ENCODE data around the gene GRIK2. TPM values are rescaled to one million over a fixed set of nuclear protein-coding genes. Genes with fewer than 3 reads are reported as not detected.

Gene GRIK2
- total RNA-seq, 4 donors from 2014 or later, result 1.6 to 8.9 (median 8.6) TPM; not detected in 1

DNA sequence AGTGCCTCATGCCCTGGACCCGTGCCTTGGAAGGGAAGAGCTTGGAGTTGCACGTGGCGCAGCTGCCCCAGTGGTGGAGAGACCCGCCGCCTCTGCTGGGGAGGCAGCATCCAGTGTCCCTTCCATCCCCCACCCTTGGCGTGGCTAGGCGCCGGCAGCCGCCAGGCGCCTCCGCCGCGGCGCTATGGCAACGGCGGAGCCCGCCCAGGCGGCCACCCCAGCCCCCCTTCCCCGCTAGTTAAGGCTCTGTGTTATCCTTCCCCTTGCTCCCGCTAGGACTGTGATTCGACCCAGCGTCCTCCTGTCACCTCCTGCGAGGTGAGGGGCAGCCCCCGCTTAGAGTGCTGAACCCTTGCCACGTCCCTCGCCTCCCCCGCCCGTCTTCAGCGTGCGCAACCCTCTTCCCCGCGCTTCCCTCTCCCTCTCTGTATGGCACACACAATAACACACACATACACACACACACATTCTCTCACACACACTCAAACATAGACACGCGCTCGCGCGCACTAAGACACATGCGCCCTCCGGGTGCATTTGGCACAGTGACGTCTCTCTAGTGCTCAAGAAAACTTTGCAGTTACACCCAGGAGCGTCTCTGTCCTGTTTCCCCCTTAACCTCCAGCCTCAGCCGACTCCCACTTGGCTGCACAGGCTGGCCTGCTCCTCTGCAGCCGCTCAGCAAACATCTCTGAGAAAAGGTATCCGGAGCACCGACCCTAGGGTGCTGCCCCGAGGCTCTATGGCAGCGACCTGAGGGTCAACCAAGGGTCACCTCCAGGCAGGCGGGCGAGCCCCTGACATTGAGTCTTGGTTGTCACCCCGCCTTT, 8.5 kb downstream of the GRIK2 start:
- H3K4me1 ChIP-seq, result no peaks in the 10 kb centered on the region
- H3K27ac ChIP-seq, result no peak overlapping the region
- H3K36me3 ChIP-seq, result peaks cover 0 to 4% (median 0%) of the 10 kb centered on the region in 3 donors
- DNase-seq, result no peak
- H3K4me3 ChIP-seq, result no peak overlapping the region
- TF ChIP-seq POLR2A (IDR thresholded peaks at IDR 0.05), result no peak
- TF ChIP-seq, protein P1, sequence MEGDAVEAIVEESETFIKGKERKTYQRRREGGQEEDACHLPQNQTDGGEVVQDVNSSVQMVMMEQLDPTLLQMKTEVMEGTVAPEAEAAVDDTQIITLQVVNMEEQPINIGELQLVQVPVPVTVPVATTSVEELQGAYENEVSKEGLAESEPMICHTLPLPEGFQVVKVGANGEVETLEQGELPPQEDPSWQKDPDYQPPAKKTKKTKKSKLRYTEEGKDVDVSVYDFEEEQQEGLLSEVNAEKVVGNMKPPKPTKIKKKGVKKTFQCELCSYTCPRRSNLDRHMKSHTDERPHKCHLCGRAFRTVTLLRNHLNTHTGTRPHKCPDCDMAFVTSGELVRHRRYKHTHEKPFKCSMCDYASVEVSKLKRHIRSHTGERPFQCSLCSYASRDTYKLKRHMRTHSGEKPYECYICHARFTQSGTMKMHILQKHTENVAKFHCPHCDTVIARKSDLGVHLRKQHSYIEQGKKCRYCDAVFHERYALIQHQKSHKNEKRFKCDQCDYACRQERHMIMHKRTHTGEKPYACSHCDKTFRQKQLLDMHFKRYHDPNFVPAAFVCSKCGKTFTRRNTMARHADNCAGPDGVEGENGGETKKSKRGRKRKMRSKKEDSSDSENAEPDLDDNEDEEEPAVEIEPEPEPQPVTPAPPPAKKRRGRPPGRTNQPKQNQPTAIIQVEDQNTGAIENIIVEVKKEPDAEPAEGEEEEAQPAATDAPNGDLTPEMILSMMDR (IDR thresholded peaks at IDR 0.05), result no peak
- peaks cover 0 to 6% (median 0%) of the 10 kb centered on the region in 4 donors for H3K9me3 ChIP-seq
- peaks cover 0 to 7% of the 10 kb centered on the region in 2 donors for H3K27me3 ChIP-seq

DNA sequence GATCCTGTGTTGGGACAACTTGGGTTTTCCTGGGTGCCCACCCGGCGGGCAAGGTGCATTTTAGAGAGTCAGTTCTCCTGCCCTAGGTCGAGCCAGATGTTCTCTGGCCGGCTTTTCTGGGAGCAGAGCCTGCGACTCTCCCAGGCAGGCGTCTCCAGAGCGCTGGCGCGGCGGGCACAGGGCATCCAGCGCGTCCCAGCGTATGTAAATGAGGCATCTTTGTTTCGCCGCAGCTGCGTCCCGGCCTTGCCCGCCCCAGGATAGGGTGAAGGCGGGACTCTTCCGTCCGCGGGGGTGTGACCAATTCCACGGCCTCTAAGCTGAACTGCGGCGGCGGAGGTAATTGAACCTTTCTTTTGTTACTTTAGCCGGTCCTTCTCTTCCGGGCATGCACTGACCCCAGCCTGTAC, 9.1 kb downstream of the GRIK2 start:
- peaks cover 0 to 7% of the 10 kb centered on the region in 2 donors for H3K27me3 ChIP-seq
- H3K4me3 ChIP-seq, result no peak overlapping the region
- TF ChIP-seq POLR2A (IDR thresholded peaks at IDR 0.05), result no peak
- TF ChIP-seq, protein P1 (IDR thresholded peaks at IDR 0.05), result no peak
- no peak for DNase-seq
- H3K36me3 ChIP-seq, result peaks cover 0 to 4% (median 0%) of the 10 kb centered on the region in 3 donors
- no peaks in the 10 kb centered on the region for H3K4me1 ChIP-seq
- no peak overlapping the region for H3K27ac ChIP-seq
- H3K9me3 ChIP-seq, result peaks cover 0 to 6% (median 0%) of the 10 kb centered on the region in 4 donors

DNA sequence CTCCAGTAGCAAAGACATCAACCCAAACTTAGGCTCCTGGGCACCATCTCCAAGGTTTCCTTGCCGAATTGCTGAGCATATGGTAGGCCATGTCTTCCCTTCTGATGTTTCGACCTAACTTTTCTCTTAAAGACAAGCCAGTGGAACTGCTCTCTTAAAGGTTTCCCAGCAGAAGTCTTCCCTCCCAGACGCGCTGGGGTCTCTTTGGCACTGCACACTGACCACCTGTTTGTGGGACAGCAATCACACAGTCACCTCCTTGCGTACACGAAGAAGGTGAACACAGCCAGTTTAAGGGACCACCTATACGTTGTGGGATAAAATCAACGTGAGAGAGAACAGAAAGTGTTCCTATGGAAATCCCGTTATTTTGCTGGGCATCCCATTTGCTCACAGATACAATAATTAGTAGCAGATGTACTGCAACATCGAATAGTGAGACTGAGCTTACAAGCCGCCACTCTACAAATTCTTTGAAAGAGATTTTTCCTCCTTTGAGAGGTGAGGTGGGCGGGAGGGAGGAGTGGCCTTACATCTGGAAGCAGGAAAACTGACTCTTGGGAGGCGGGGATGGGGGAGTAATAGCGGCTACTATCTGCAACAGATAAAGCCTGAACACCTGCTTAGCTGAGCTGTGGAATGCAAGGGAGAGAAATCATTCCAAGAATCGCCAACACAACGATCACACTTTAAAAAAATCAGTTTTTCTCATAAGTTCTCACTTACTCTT, 9.9 kb downstream of the GRIK2 start:
- Histone ChIP-seq H3K4me3 (no peak overlapping the region), H3K27me3 (peaks cover 0 to 7% of the 10 kb centered on the region in 2 donors), H3K36me3 (peaks cover 0 to 4% (median 0%) of the 10 kb centered on the region in 3 donors), H3K4me1 (no peaks in the 10 kb centered on the region), H3K9me3 (peaks cover 0 to 6% (median 0%) of the 10 kb centered on the region in 4 donors), H3K27ac (no peak overlapping the region)
- no peak for TF ChIP-seq POLR2A (IDR thresholded peaks at IDR 0.05)
- TF ChIP-seq, protein P1 (IDR thresholded peaks at IDR 0.05), result no peak
- no peak for DNase-seq

DNA sequence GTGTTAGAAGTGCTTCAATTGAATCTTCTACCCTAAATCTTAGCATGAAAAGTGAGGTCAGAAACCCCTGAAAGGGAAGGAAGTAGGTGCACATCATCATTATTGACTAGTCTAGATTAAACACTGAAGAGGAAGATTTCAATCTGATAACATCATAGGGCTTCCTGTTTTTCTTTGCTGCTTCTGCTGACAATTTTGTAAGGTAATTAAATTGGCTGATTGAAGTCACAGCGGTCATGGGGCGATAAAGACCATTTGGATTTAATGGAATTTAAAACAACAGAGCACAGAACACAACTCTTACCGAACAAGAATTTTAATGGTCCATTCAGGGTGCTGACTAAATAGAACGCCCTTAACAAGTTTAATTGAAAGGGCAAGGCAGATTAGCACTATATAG, 11.3 kb downstream of the GRIK2 start:
- H3K4me1 ChIP-seq, result no peaks in the 10 kb centered on the region
- H3K9me3 ChIP-seq, result peaks cover 0 to 6% (median 0%) of the 10 kb centered on the region in 4 donors
- DNase-seq, result no peak
- peaks cover 0 to 7% of the 10 kb centered on the region in 2 donors for H3K27me3 ChIP-seq
- no peak overlapping the region for H3K27ac ChIP-seq
- no peak overlapping the region for H3K4me3 ChIP-seq
- TF ChIP-seq, protein P1 (IDR thresholded peaks at IDR 0.05), result no peak
- TF ChIP-seq POLR2A (IDR thresholded peaks at IDR 0.05), result no peak
- H3K36me3 ChIP-seq, result no peaks in the 10 kb centered on the region

DNA sequence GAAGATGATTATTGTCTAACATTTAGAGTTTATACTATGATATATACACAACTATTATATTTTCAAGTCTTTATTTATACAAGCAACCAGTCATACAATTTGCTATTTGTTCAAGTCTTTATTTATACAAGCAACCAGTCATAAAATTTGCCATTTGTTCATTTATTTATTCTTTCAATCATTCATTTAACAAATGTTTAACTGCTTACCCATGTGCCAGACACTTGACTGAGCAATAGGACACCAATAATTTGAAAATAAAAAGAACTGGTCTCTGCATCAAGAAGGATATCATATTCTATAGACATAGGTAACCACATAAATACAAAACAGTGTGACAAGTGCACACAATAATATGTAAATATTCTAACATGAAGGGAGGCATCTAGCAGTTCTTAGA, 20.3 kb downstream of the GRIK2 start:
- Histone ChIP-seq H3K4me1 (no peaks in the 10 kb centered on the region), H3K27me3 (no peaks in the 10 kb centered on the region), H3K9me3 (no peaks in the 10 kb centered on the region), H3K4me3 (no peak overlapping the region), H3K36me3 (no peaks in the 10 kb centered on the region), H3K27ac (no peak overlapping the region)
- DNase-seq, result no peak
- no peak for TF ChIP-seq POLR2A (IDR thresholded peaks at IDR 0.05)
- TF ChIP-seq, protein P1 (IDR thresholded peaks at IDR 0.05), result no peak

All from Peyer's patch (tissue), 4 donors.